H9 (cell line): ENCODE data around the gene MEIS2. TPM values are rescaled to one million over a fixed set of nuclear protein-coding genes. Genes with fewer than 3 reads are reported as not detected.

ENCODE experiments used
- DNase-seq: peaks from one replicate; pipeline ENCODE4 v3.0.0-alpha.2; 2017
- H2AFZ ChIP-seq: one replicate; pipeline ENCODE4 v1.6.1; 2013; ENCODE audit warnings: mild to moderate bottlenecking, low read length, control low read depth, moderate library complexity
- H2AK5ac ChIP-seq: 2 replicates; pipeline ENCODE4 v1.6.1; 2013; ENCODE audit warnings: low read length, control low read depth, mixed read lengths; ENCODE audit not compliant: insufficient read length
- H2BK120ac ChIP-seq: one replicate; pipeline ENCODE4 v1.6.1; 2013; ENCODE audit warnings: low read depth, mild to moderate bottlenecking, low read length, control low read depth, inconsistent platforms; ENCODE audit not compliant: poor library complexity, severe bottlenecking
- H2BK12ac ChIP-seq: 2 replicates; pipeline ENCODE4 v1.6.1; 2013; ENCODE audit warnings: low read length, control low read depth, mixed read lengths, low read depth; ENCODE audit not compliant: insufficient read length
- H2BK15ac ChIP-seq: 2 replicates; pipeline ENCODE4 v1.6.1; 2013; ENCODE audit warnings: low read depth, low read length, control low read depth
- H2BK20ac ChIP-seq: one replicate; pipeline ENCODE4 v1.6.1; 2013; ENCODE audit warnings: low read depth, mild to moderate bottlenecking, low read length, control low read depth, inconsistent platforms; ENCODE audit not compliant: poor library complexity, severe bottlenecking
- H2BK5ac ChIP-seq: 2 replicates; pipeline ENCODE4 v1.6.1; 2013; ENCODE audit warnings: low read length, control low read depth, mixed read lengths; ENCODE audit not compliant: insufficient read length
- H3K14ac ChIP-seq: 2 replicates; pipeline ENCODE4 v1.6.1; 2013; ENCODE audit warnings: low read length, control low read depth; ENCODE audit not compliant: insufficient read depth
- H3K18ac ChIP-seq: 2 replicates; pipeline ENCODE4 v1.6.1; 2013; ENCODE audit warnings: low read depth, mild to moderate bottlenecking, mixed read lengths, low read length, control low read depth; ENCODE audit not compliant: insufficient read length
- H3K23ac ChIP-seq: 2 replicates; pipeline ENCODE4 v1.6.1; 2013; ENCODE audit warnings: low read length, control low read depth, mixed read lengths, low read depth; ENCODE audit not compliant: insufficient read length
- H3K23me2 ChIP-seq: 2 replicates; pipeline ENCODE4 v1.6.1; 2013; ENCODE audit warnings: low read depth, mild to moderate bottlenecking, mixed read lengths, low read length, control low read depth; ENCODE audit not compliant: insufficient read length, poor library complexity, severe bottlenecking
- H3K27ac ChIP-seq: 2 replicates; pipeline ENCODE4 v1.5.1; 2013; ENCODE audit warnings: low read length, control low read depth, mixed read lengths, low read depth; ENCODE audit not compliant: insufficient read length
- H3K27me3 ChIP-seq: 2 replicates; pipeline ENCODE4 v1.6.1; 2013; ENCODE audit warnings: low read length, control low read depth, inconsistent platforms; ENCODE audit not compliant: insufficient read depth
- H3K4ac ChIP-seq: 2 replicates; pipeline ENCODE4 v1.6.1; 2013; ENCODE audit warnings: low read depth, mild to moderate bottlenecking, control low read depth, inconsistent platforms, low read length, moderate library complexity
- H3K4me1 ChIP-seq: 2 replicates; pipeline ENCODE4 v1.6.1; 2013; ENCODE audit warnings: low read length, control low read depth, inconsistent platforms; ENCODE audit not compliant: insufficient read depth
- H3K4me2 ChIP-seq: 2 replicates; pipeline ENCODE4 v1.6.1; 2013; ENCODE audit warnings: low read length, control low read depth, mixed read lengths; ENCODE audit not compliant: insufficient read length, insufficient read depth
- H3K56ac ChIP-seq: 2 replicates; pipeline ENCODE4 v1.6.1; 2013; ENCODE audit warnings: low read depth, mild to moderate bottlenecking, mixed read lengths, low read length, control low read depth; ENCODE audit not compliant: insufficient read length
- H3K79me1 ChIP-seq: 2 replicates; pipeline ENCODE4 v1.6.1; 2013; ENCODE audit warnings: low read depth, mild to moderate bottlenecking, moderate library complexity, low read length, control low read depth, inconsistent platforms; ENCODE audit not compliant: insufficient read depth, poor library complexity, severe bottlenecking
- H3K79me2 ChIP-seq: 2 replicates; pipeline ENCODE4 v1.6.1; 2013; ENCODE audit warnings: low read length, control low read depth, inconsistent platforms; ENCODE audit not compliant: insufficient read depth
- H3K9ac ChIP-seq: 2 replicates; pipeline ENCODE4 v1.6.1; 2013; ENCODE audit warnings: low read length, control low read depth, mixed read lengths; ENCODE audit not compliant: insufficient read length; ENCODE audit errors: extremely low read depth
- H3K9me3 ChIP-seq: one replicate; pipeline ENCODE4 v1.6.1; 2013; ENCODE audit warnings: low read depth, low read length, inconsistent platforms; ENCODE audit not compliant: control insufficient read depth
- H3T11ph ChIP-seq: one replicate; pipeline ENCODE4 v1.6.1; 2013; ENCODE audit warnings: mild to moderate bottlenecking, low read length, control low read depth, inconsistent platforms
- H4K20me1 ChIP-seq: one replicate; pipeline ENCODE4 v1.6.1; 2013; ENCODE audit not compliant: control insufficient read depth, insufficient read length, insufficient read depth
- H4K5ac ChIP-seq: 2 replicates; pipeline ENCODE4 v1.6.1; 2013; ENCODE audit warnings: low read depth, mild to moderate bottlenecking, mixed read lengths, low read length, control low read depth; ENCODE audit not compliant: insufficient read length
- H4K8ac ChIP-seq: replicated peaks from 2 replicates; pipeline ENCODE4 v1.6.1; 2013; ENCODE audit warnings: low read length, control low read depth, mixed read lengths, low read depth; ENCODE audit not compliant: insufficient read length
- H4K91ac ChIP-seq: 2 replicates; pipeline ENCODE4 v1.6.1; 2013; ENCODE audit warnings: low read depth, mild to moderate bottlenecking, moderate library complexity, mixed read lengths, low read length, control low read depth; ENCODE audit not compliant: insufficient read length
- H3K27ac Mint-ChIP-seq, 3 experiments: 2 replicates in 2 of 3; 3 replicates in 1 of 3; pipeline ENCODE4 v1.8.0; 2020 to 2021; ENCODE audit warnings: mixed read lengths in 3 of 3, mild to moderate bottlenecking in 1 of 3, moderate library complexity in 1 of 3
- H3K27me3 Mint-ChIP-seq: 2 replicates; pipeline ENCODE4 v1.8.0; 2021; ENCODE audit warnings: low read depth, mild to moderate bottlenecking, moderate library complexity, mixed read lengths
- H3K36me3 Mint-ChIP-seq, 3 experiments: 2 replicates in 2 of 3; 3 replicates in 1 of 3; pipeline ENCODE4 v1.8.0; 2020 to 2021; ENCODE audit warnings: low read depth in 3 of 3, mixed read lengths in 3 of 3; ENCODE audit not compliant: insufficient read depth in 1 of 3
- H3K4me1 Mint-ChIP-seq, 2 experiments: 2 replicates each; pipeline ENCODE4 v1.8.0; 2020; ENCODE audit warnings: mixed read lengths in 2 of 2
- H3K4me3 Mint-ChIP-seq, 2 experiments: 2 replicates in 1 of 2; 3 replicates in 1 of 2; pipeline ENCODE4 v1.8.0; 2020 to 2021; ENCODE audit warnings: mild to moderate bottlenecking in 2 of 2, mixed read lengths in 2 of 2, moderate library complexity in 1 of 2
- H3K9me3 Mint-ChIP-seq, 2 experiments: 2 replicates in 1 of 2; 3 replicates in 1 of 2; pipeline ENCODE4 v1.8.0; 2020; ENCODE audit warnings: mild to moderate bottlenecking in 2 of 2, mixed read lengths in 2 of 2, moderate library complexity in 1 of 2
- CTCF ChIP-seq: fragments of 200-600 bp; sonication (generic); conservative IDR thresholded peaks from 3 replicates; pipeline ENCODE4 v1.8.0; 2021; ENCODE audit warnings: antibody characterized with exemption, mild to moderate bottlenecking
- WGBS: extraction: QIAGEN DNeasy Blood & Tissue Kit; methylation state at CpG from one replicate; pipeline ENCODE4 v1.1.7; 2013; ENCODE audit warnings: missing lambda C conversion rate, low lambda C conversion rate, mixed read lengths; ENCODE audit not compliant: insufficient read length; ENCODE audit errors: extremely low coverage; 5-methylcytosine and 5-hydroxymethylcytosine counted together
- total RNA-seq: library from RNA; stranded (reverse); gene quantifications from 2 replicates; pipeline ENCODE4 v1.2.1, GENCODE V29; 2021

MEIS2 gene
- total RNA-seq, 1 experiment from 2014 or later = 0.35 TPM

GRCh38 chr15:37099319-37100108, 835 bp downstream of the MEIS2 start:
- H3K4ac ChIP-seq = no peak overlapping the region
- peak overlapping the region; percentile 92 for H3K4me2 ChIP-seq
- no peak overlapping the region for H3K27ac ChIP-seq

More at GRCh38 chr15:37099319-37100108, 835 bp downstream of the MEIS2 start:
- Mint-ChIP-seq H3K36me3 (no peaks in the 10 kb centered on the region; a peak in 1 of 7 replicates), H3K4me3 (peak overlapping the region; percentile 79 to 96), H3K9me3 (peaks cover 0 to 5% of the 10 kb centered on the region in 2 experiments; a peak in 1 of 5 replicates), H3K4me1 (peaks cover 67 to 79% of the 10 kb centered on the region in 2 experiments), H3K27me3 (peaks cover 96% of the 10 kb centered on the region), H3K27ac (0 out of 7 replicates have a peak overlapping the region, but pooled peaks of 1 of the 3 experiments have one; percentile 31)
- no peaks in the 10 kb centered on the region for H4K20me1 ChIP-seq
- H3K23ac ChIP-seq = no peak overlapping the region
- no peak for DNase-seq
- no peak overlapping the region for H4K8ac ChIP-seq
- H2BK20ac ChIP-seq = no peak overlapping the region
- no peak overlapping the region for H3K9ac ChIP-seq
- H2BK15ac ChIP-seq = no peak overlapping the region
- no peaks in the 10 kb centered on the region for H3K79me1 ChIP-seq
- H3K79me2 ChIP-seq = no peaks in the 10 kb centered on the region
- H3K27me3 ChIP-seq = peaks cover 64% of the 10 kb centered on the region
- H3K14ac ChIP-seq = no peak overlapping the region
- H4K5ac ChIP-seq = no peak overlapping the region
- H3K18ac ChIP-seq = no peak overlapping the region
- no peak overlapping the region for H3T11ph ChIP-seq
- H3K23me2 ChIP-seq = peaks cover 67% of the 10 kb centered on the region
- H2BK12ac ChIP-seq = no peak overlapping the region
- no peak overlapping the region for H4K91ac ChIP-seq
- H2AFZ ChIP-seq = no peak overlapping the region
- H2BK120ac ChIP-seq = no peak overlapping the region
- no peak overlapping the region for H3K56ac ChIP-seq
- H3K9me3 ChIP-seq = no peaks in the 10 kb centered on the region
- 0 out of 2 replicates have a peak, but pooled peaks cover 3% of the 10 kb centered on the region for H3K4me1 ChIP-seq
- WGBS = 17% methylated on average over 1 of the region's 21 CpGs
- no peak overlapping the region for H2BK5ac ChIP-seq
- TF ChIP-seq CTCF = no peak
- H2AK5ac ChIP-seq = no peak overlapping the region
